ENCODE measurements around the gene FAM107B.

DNA sequence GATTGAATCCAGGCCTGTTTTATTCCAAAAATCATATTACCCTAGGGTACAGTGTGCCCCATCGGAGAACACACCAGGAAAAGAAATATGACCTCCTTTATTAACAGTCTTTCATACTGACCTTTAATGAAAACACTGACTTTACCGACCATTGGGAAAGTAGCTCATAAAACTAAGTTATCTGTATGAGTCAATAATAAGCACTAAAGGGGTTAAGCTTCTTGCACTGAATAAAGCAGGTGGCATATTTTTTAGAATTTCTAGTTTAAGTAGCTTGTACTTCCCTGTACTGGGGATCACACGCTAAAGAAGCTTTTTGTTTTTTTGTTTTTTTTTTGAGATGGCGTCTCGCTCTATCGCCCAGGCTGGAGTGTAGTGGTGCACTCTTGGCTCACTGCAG is 199.8 kb downstream of the FAM107B start:
- TF ChIP-seq RAD21 (IDR thresholded peaks at IDR 0.05; ENCODE audit: low read length), result no peak
- TF ChIP-seq, protein P1, sequence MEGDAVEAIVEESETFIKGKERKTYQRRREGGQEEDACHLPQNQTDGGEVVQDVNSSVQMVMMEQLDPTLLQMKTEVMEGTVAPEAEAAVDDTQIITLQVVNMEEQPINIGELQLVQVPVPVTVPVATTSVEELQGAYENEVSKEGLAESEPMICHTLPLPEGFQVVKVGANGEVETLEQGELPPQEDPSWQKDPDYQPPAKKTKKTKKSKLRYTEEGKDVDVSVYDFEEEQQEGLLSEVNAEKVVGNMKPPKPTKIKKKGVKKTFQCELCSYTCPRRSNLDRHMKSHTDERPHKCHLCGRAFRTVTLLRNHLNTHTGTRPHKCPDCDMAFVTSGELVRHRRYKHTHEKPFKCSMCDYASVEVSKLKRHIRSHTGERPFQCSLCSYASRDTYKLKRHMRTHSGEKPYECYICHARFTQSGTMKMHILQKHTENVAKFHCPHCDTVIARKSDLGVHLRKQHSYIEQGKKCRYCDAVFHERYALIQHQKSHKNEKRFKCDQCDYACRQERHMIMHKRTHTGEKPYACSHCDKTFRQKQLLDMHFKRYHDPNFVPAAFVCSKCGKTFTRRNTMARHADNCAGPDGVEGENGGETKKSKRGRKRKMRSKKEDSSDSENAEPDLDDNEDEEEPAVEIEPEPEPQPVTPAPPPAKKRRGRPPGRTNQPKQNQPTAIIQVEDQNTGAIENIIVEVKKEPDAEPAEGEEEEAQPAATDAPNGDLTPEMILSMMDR (conservative IDR thresholded peaks at IDR 0.05; ENCODE audit: low read depth, low read length), result no peak
- no peak for TF ChIP-seq CHD1 (IDR thresholded peaks at IDR 0.05; ENCODE audit: low read depth, low read length)
- TF ChIP-seq POLR2A (IDR thresholded peaks at IDR 0.05; ENCODE audit: low read depth, low read length), result no peak
- TF ChIP-seq BHLHE40 (IDR thresholded peaks at IDR 0.05; ENCODE audit: low read depth, low read length), result no peak
- TF ChIP-seq CEBPB (IDR thresholded peaks at IDR 0.05; ENCODE audit: low read depth, low read length), result no peak

Measured in IMR-90 (cell line).